Measurements from ENCODE around the gene BCAP31.

GRCh38 chrX:153750127-153750774 lies 26.1 kb upstream of the BCAP31 start:
- TF ChIP-seq CTCF (IDR thresholded peaks at IDR 0.05) (no peak), POLR2A (IDR thresholded peaks at IDR 0.05) (no peak)
